Urothelium cell line (cell line): ENCODE results near the gene P2RY13.

Experiments
- DNase-seq: peaks from one replicate; pipeline ENCODE4 v3.0.0; 2011; ENCODE audit warnings: low spot score, mixed read lengths
- FAIRE-seq: peaks from 2 replicates; lab custom pipeline; 2011; peaks lifted over from hg19 to GRCh38; lab: Jason Lieb, UNC

P2RY13 gene

GRCh38 chr3:151297429-151297828, 31.9 kb downstream of the P2RY13 start:
- DNase-seq, result no peak
- no peak for FAIRE-seq

- no peak for DNase-seq
- FAIRE-seq, result no peak
Observed at GRCh38 chr3:151296226-151296625, 33.1 kb downstream of the P2RY13 start.

DNA sequence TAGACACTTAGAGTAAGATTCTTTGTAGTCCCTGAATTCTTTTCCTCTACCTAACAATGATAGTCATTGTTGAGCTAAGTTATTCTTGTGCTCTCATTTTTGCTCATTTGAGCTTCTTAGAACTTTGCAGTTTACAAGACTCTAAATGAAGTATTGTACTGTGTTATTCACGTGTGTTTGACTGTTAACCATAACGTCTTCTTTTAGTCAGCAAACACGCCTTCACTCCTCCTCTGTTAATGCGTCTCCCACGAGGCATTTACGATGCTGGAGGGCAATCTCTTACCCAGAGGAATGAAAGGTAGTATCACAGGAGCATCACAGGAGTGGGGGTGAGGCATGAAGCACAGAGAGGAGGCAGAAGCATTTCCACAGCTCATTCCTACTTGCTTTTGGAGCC, 36.2 kb downstream of the P2RY13 start:
- DNase-seq (no peak), FAIRE-seq (no peak)

DNA sequence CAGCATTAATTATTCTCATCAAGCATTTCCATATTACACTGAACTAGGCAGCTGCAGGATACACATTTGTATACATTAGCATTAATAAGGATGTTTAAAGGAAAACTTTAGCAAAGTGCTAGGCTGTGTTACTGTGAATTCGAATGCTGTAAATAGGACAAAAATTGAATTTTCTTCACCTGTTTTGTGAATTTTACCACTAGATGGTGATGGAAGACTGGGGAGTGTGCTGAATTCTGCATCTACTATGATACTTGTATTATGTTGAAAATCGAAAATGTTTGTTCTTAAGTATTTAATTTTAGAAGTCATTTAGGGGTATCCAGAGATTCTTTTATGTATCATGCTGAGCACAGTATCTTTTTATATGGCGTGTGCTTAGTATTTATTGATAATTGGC, 38.7 kb downstream of the P2RY13 start:
- no peak for FAIRE-seq
- DNase-seq, result no peak

GRCh38 chr3:151289445-151289844, 39.9 kb downstream of the P2RY13 start:
- FAIRE-seq, result no peak
- no peak for DNase-seq

GRCh38 chr3:151285940-151286339, 43.4 kb downstream of the P2RY13 start:
- no peak for DNase-seq
- no peak for FAIRE-seq

- FAIRE-seq (no peak), DNase-seq (no peak)
Observed at GRCh38 chr3:151283907-151284461, 45.4 kb downstream of the P2RY13 start.

DNA sequence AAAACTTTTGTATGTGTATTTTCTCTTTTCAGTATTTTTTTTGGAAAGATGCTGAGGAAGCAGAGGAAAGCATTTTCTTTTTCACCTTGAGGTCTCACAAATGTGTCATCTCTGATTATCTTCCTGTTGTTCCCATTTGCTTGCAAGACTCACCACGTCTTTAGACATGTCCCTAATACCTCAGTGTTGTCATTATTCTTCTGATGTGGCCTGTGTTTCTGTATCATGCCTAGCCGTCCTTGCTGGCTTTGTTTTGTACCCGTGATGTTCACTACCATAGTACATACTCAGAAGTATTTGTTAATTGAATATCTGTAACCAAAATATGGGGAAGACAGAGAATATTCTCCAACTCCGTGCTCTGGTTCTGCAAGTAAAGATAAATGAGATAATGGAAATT, 46.0 kb downstream of the P2RY13 start:
- FAIRE-seq, result no peak

DNA sequence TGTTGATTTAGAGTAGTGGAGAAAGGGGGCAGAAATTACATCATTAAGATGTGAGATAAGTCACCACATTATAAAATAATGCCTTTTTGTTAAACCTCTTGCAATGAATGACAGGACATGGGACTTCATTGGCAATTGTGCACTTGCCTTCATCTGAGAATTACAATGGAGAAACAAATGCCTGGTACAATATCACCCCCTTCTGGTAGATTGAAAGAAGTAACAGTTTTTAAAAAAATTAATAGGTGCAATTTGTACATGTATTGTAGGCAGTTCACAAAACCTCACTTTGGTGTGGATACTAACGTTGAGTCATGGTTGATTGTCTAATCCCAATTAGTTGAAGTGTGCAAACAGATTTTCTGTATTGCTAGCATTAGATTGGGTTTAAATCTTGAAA, 46.4 kb downstream of the P2RY13 start:
- DNase-seq (peak; percentile 31), FAIRE-seq (no peak)

More for the DNA sequence above, 46.0 kb downstream of the P2RY13 start:
- DNase-seq, result no peak

GRCh38 chr3:151281671-151282324, 47.6 kb downstream of the P2RY13 start:
- FAIRE-seq (no peak), DNase-seq (no peak)

DNA sequence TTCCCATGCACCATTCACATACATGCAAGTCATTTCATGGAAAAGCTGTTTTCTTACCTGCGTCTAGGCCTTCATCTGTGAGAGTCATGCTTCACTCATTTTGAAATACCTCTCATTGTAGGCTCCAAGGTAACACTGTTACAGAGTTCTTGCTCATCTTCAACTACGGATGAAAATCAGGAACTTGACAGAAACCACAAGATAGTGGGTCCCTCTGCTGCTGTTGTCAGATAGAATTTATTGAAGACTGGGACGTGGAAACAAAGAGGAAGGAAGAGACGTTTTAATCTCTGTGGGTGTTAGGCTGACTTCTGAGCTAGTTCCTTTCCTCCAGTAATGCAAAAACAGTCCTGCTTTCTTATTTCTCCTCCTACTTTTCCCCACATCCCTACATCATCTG, 51.1 kb downstream of the P2RY13 start, which contains the start of gene P2RY14:
Gene P2RY14 (minus strand): TSS at position 313 of the 400 bp plus-strand sequence. CDS start 64,226 bp downstream, outside the sequence.
- DNase-seq (no peak), FAIRE-seq (no peak)

DNA sequence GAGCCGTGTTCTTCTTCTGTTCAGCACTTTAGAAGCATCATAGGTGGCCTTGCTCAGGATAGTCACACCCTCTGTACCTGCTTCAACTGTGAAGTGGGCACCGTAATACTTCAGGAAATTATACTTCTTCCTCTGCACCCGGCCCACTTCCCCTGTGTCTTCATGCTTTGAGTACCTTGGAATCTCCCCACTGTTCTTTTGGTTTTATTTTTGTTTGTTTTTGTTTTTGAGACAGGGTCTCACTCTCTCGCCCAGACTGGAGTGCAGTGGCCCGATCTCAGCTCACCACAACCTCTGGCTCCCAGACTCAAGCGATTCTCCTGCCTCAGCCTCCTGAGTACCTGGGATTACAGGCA, 52.7 kb downstream of the P2RY13 start:
- no peak for FAIRE-seq
- no peak for DNase-seq
